ENCODE results near the gene ERLEC1.

- no peak for TF ChIP-seq POLR2A (IDR thresholded peaks at IDR 0.05; ENCODE audit: low read depth, low read length)
- TF ChIP-seq, protein P1, sequence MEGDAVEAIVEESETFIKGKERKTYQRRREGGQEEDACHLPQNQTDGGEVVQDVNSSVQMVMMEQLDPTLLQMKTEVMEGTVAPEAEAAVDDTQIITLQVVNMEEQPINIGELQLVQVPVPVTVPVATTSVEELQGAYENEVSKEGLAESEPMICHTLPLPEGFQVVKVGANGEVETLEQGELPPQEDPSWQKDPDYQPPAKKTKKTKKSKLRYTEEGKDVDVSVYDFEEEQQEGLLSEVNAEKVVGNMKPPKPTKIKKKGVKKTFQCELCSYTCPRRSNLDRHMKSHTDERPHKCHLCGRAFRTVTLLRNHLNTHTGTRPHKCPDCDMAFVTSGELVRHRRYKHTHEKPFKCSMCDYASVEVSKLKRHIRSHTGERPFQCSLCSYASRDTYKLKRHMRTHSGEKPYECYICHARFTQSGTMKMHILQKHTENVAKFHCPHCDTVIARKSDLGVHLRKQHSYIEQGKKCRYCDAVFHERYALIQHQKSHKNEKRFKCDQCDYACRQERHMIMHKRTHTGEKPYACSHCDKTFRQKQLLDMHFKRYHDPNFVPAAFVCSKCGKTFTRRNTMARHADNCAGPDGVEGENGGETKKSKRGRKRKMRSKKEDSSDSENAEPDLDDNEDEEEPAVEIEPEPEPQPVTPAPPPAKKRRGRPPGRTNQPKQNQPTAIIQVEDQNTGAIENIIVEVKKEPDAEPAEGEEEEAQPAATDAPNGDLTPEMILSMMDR (conservative IDR thresholded peaks at IDR 0.05; ENCODE audit: low read depth, low read length): no peak
- TF ChIP-seq FOS (IDR thresholded peaks at IDR 0.05; ENCODE audit: low read depth, low read length): no peak
- TF ChIP-seq RFX5 (IDR thresholded peaks at IDR 0.05; ENCODE audit: low read depth, low read length): no peak
- no peak for TF ChIP-seq MAZ (IDR thresholded peaks at IDR 0.05; ENCODE audit: borderline replicate concordance, low read depth, low read length)
- no peak for TF ChIP-seq ELK1 (IDR thresholded peaks at IDR 0.05; ENCODE audit: borderline replicate concordance, low read depth, low read length)
- TF ChIP-seq MXI1 (IDR thresholded peaks at IDR 0.05; ENCODE audit: borderline replicate concordance, low read depth, low read length): no peak
- TF ChIP-seq RAD21 (IDR thresholded peaks at IDR 0.05; ENCODE audit: low read length): no peak
- TF ChIP-seq RCOR1 (IDR thresholded peaks at IDR 0.05; ENCODE audit: insufficient replicate concordance, low read length): no peak
Measured at GRCh38 chr2:53777134-53777533, 9.7 kb upstream of the ERLEC1 start.
